H1 (cell line): ENCODE data around the gene RB1.

Source experiments
- CEBPB ChIP-seq: IDR thresholded peaks from 2 replicates; pipeline ENCODE4 v1.6.1; 2012; ENCODE audit warnings: low read depth, low read length
- CTCF ChIP-seq, 3 experiments: IDR thresholded peaks; 1 replicate in 2 of 3; 2 replicates in 1 of 3; pipeline versions ENCODE4 v1.5.1 to v1.6.1; 2011; ENCODE audit warnings: low read length in 3 of 3, mild to moderate bottlenecking in 3 of 3, inconsistent platforms in 2 of 3, low read depth in 1 of 3, moderate library complexity in 1 of 3; ENCODE audit not compliant: insufficient read depth in 1 of 3; ENCODE audit errors: control extremely low read depth in 1 of 3
- EZH2 ChIP-seq: fragments of 200-600 bp; sonication (generic); IDR thresholded peaks from 2 replicates; pipeline ENCODE4 v1.7.1; 2012; ENCODE audit warnings: low read depth, mild to moderate bottlenecking, moderate library complexity, low read length, inconsistent platforms; ENCODE audit not compliant: severe bottlenecking
- HDAC6 ChIP-seq: IDR thresholded peaks from one replicate; pipeline ENCODE4 v1.7.1; 2012; ENCODE audit warnings: low read depth, mild to moderate bottlenecking, inconsistent platforms, low read length, moderate library complexity
- JUND ChIP-seq: IDR thresholded peaks from 2 replicates; pipeline ENCODE4 v1.6.1; 2011; ENCODE audit warnings: mild to moderate bottlenecking, improper control_type of control experiment, low read length
- MAFK ChIP-seq: IDR thresholded peaks from 2 replicates; pipeline ENCODE4 v1.6.1; 2012; ENCODE audit warnings: low read depth, mild to moderate bottlenecking, improper control_type of control experiment, low read length
- POLR2A ChIP-seq, 2 experiments: IDR thresholded peaks; 1 replicate in 1 of 2; 2 replicates in 1 of 2; pipeline ENCODE4 v1.6.1; 2011; ENCODE audit warnings: low read depth in 2 of 2, low read length in 2 of 2, mild to moderate bottlenecking in 2 of 2; ENCODE audit errors: control extremely low read depth in 1 of 2
- POLR2AphosphoS5 ChIP-seq: IDR thresholded peaks from 2 replicates; pipeline ENCODE4 v1.6.1; 2011; ENCODE audit warnings: low read depth, low read length
- RXRA ChIP-seq: IDR thresholded peaks from 2 replicates; pipeline ENCODE4 v1.6.1; 2011; ENCODE audit warnings: low read depth, mild to moderate bottlenecking, low read length, moderate library complexity; ENCODE audit not compliant: insufficient read depth
- SIN3A ChIP-seq, 2 experiments: IDR thresholded peaks in 1 of 2; conservative IDR thresholded peaks in 1 of 2; 2 replicates each; pipeline ENCODE4 v1.6.1; 2011 to 2012; ENCODE audit warnings: low read length in 2 of 2, improper control_type of control experiment in 1 of 2, low read depth in 1 of 2, mild to moderate bottlenecking in 1 of 2
- TAF7 ChIP-seq: optimal IDR thresholded peaks from 2 replicates; pipeline ENCODE3; 2011; ENCODE audit warnings: low read depth, mild to moderate bottlenecking, inconsistent platforms, low read length, moderate library complexity, borderline replicate concordance

DNA sequence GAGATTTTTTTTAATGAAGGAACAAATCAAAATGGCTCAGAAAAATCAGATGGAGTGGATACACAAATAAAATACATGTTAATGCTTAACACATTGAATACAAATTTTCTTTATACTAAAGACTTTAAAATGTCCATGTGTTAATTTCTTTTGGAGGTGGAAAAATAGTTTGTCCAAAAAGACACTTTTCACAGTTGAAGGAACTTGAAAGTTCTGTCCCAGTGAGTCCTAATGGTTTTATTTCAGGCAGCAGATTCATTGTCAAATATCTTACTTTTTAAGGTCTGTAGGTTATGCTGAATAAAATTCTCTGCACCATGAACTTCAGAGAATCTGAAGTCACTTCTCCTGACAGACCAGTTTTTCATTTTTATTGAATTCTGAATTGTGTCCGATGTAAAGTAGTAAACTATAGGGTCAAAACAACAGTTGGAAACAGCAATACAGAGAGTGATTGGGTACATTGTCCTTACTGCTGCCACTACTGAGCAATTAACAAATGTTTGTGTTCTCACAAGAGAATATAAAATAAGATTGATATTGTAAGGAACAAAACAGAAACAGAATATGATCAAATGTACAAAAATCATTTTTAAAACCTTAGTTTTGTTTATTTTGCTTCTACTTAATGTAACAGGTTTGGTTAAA lies 107.7 kb downstream of the RB1 start:
- TF ChIP-seq JUND (no peak), CTCF (IDR thresholded peaks at IDR 0.05; ENCODE audit: control extremely low read depth in 1 of 3, insufficient read depth in 1 of 3, low read depth in 1 of 3, low read length in 3 of 3) (no peak), EZH2 (no peak), POLR2AphosphoS5 (no peak), RXRA (no peak), TAF7 (no peak), SIN3A (conservative IDR thresholded peaks at IDR 0.05 in 1 of 2, IDR thresholded peaks at IDR 0.05 in 1 of 2; ENCODE audit: low read depth in 1 of 2, low read length in 2 of 2) (no peak), POLR2A (IDR thresholded peaks at IDR 0.05; ENCODE audit: control extremely low read depth in 1 of 2, low read depth in 2 of 2, low read length in 2 of 2) (no peak), MAFK (no peak), HDAC6 (no peak), CEBPB (no peak)
